DLD1 (cell line): ENCODE results near the gene DESI2.

Source experiments
- in situ Hi-C: cut with HindIII; loops from 2 replicates; pipeline ENCODE4 v1.10.0; 2017; ENCODE audit warnings: low sequenced_read_pairs

DESI2 gene

GRCh38 chr1:244704107-244704506 is 51.2 kb downstream of the DESI2 start:
- in situ Hi-C loops, result no loop called here

DNA sequence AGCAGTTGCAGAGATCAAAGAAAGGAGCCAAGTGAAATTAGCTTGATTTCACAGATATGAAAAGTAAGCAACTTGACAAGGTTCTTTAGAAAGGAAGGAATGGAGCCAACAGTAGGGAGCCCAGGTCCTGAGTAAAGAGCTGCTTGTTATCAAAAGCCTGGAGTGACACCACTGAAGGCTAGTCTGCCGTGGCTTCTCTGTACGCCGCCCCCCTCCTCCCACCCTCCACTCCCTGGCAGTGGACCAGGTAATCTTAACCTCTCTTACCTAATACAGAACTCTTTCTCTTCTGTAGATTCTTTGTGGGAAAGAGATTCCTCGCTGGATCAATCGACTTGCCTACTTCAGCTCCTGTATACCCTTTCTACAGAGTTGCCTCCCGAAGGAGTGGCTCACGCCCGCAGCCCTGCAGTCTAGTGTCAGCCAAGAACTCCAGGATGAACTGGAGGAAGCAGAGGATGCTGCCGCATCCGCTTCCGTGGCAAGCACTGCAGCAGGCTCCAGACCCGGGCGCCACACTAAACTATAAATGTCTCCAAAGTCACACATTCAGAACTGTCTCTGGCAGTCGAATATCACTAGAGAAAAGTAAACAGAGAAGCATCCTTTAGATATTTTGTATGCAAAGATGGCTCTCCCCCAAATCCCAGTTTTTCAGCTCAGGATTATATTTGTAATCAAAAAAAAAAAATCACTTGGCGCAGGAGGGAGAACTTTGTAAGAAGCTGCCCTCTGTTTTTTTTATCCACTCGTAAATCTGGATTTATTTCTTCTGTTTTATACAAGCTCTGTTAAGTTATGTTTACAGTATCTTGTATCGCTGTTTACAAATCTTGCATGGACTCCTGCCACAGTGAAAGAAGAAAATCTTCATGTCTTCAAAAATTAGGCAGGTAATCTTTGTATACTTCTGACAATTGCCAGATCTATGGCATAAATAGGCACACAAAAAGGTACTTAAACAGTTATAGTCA is 52.6 kb downstream of the DESI2 start:
- in situ Hi-C loops, result no loop called here

DNA sequence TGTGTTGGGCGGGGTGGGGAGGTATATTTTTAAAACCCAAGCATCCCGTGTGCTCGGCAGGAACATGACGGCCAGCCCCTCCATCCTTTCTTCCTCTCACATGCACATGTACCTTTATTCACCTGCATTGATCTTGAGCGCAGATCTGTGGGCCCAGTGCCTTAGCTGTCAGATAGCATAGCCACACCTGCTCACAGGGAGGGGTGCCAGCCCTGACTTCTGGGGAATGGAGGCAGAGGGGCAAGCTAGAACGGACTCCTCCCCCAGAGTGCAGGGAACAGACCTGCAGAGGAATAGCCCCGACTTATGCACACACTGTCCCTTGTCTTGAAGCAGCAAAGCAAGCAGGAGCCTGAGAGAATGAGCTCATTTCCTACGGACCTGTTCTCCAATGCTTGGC is 56.1 kb downstream of the DESI2 start:
- in situ Hi-C loops, result no loop called here

DNA sequence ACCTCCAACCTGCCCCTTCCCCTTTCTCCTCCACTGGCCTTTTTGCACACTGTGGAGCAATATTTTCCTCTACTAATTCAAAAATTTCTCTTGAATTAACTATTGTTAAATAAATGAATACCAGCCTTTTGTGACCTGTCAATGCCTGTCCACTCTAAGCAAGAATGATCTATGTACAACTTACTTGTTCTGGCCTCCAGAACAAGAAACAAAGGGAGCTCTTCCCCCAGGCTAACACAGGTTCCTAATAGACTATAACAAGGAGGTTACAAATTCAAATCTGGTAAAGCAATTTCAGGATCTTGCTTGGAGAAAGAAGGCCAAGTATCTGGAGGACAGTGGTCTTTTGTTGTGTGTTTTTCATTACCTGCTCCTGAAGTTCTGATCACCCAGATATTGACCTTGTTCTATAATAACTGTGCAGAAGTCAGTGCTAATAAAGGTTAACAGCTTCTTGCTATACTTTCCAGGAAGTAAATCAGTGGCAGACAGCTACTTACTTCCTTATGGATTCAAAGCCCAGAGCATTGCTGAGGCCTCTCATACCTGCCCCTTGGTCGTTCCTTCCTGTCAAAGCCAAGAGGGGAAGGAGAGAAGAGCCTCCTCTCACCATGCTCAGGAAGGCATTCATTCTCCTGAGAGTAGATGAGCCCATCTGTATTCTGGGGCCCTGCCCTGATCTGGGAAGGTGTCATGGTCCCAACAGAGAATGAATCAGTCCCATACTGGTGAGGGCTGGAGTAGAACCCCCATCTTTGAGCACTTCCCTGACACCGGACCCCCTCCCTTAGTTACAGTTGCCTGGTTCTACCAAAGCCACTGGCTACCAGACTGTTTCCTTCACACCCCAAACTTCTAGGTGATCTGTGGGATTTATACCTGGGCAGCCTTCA is 56.8 kb downstream of the DESI2 start:
- in situ Hi-C loops, result no loop called here

DNA sequence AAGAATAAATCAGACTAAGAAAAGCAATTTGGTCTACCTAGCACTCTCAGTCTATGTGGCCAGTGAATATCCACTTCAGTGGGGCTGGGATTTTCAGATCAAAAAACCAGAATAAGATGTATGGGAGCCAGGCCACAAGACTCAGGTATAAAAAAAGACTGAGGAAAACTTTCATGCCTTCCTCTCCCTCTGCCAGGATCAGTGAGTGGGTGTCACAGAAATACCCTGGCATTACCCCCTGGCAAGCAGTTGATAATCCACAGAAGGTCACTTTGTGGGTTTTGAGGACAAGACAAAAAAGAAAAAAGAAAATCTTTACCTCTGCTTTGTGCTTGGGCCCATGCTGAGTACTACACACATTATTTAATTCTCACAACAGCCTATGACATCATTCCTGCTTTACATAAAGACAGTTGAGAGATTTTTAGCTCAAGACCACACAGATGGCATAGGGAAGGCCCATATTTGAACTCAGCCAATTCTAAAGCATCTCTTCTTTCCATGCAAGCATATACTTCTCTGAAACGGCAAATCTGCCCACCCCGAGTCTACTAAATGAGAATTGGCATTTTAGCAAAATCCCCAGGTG is 57.6 kb downstream of the DESI2 start:
- in situ Hi-C loops, result no loop called here

- in situ Hi-C loops, result no loop called here
Measured at GRCh38 chr1:244712669-244713068, 59.7 kb downstream of the DESI2 start.

DNA sequence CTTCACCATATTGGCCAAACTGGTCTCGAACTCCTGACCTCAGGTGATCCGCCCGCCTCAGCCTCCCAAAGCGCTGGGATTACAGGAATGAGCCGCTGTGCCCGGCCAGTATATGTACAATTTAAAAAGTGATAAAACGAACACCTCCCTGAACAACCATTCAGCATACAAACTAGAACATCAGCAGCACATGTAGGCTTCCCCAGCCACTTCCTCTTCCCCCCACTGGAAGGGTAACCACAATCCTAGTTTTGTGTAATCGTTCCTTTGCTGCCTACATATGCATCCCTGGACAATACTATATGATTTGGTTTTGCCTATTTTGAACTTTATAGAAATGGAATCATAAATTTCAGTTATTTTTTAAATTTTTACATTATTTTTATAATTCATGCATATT is 60.4 kb downstream of the DESI2 start:
- in situ Hi-C loops, result no loop called here

DNA sequence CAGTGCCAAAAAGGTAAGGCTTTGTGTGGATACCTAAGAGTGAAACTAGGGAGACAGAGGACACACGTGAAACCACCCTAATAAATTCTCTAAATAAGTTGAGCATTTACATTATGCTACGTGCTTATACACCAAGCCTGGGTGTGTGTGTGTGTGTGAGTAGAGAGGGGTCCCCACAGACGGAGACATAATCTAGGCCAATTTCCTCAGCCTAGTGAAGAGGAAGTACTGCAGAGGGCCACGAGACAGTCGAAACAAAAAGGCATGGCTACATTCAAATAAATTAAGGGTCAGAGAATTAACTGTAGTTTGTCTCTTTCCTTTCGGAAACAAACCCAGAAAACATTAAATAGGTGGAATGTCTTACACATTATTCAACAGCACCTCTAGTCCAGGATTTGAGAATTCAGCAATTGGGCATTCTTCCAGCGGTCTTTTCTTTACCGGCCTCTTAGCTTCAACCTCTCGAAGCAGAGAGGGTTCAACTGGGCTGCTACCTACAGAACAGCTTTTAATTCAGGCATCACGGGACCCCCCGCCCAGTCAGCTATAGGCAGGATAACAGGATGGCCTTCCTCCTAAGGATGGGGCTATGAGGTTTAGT is 75.0 kb downstream of the DESI2 start:
- in situ Hi-C loops, result loop anchor here (25.0 kb wide), 1 partner anchor 116 kb away; no protein-coding TSS in a partner anchor

- in situ Hi-C loops, result loop anchor here (25.0 kb wide), 1 partner anchor 118 kb away; no protein-coding TSS in a partner anchor
Measured at GRCh38 chr1:244730153-244730933, 77.4 kb downstream of the DESI2 start.

DNA sequence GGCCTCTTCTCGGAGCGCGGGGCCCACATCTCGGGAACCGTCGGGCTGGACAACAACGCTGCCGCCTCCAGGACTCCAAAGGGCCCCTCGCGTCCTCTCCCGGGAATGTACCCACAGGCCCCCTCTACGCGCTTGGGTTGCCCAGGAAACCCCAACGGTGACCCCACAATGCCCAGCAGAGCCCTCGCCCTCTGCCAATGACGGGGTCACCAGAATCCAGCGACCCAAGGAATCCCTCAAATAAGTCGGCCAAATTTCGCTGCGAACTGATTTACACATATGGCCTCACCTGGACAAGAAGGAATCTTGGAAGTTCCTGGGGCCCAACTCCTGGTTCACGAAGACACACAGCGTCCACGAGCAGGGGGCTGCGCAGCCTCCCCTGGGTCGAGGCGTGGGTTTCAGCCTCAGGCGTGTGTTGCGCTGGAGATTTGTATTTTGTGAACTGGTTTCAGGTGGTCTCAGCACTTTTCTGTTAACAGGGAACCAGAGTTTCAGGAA is 78.1 kb downstream of the DESI2 start:
- in situ Hi-C loops, result loop anchor here (25.0 kb wide), 1 partner anchor 119 kb away; no protein-coding TSS in a partner anchor

DNA sequence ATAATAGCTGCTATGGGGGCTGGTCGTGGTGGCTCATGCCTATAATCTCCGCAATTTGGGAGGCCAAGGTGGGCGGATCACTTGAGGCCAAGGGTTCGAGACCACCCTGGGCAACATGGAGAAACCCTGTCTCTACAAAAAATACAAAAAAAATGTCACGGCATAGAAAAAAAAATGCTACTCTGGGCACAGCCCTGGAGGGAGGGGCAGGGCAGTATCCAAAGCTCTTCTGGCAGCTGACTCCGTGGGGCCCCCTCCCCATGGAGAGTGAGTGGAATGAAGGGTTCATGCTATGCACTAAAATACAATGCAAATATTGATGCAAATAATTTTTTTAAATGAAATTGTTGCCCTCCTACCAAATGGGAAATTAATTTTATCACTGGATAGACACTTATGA is 78.7 kb downstream of the DESI2 start:
- in situ Hi-C loops, result loop anchor here (25.0 kb wide), 1 partner anchor 119 kb away; no protein-coding TSS in a partner anchor

- in situ Hi-C loops, result loop anchor here (25.0 kb wide), 1 partner anchor 121 kb away; no protein-coding TSS in a partner anchor
Measured at GRCh38 chr1:244732851-244733450, 80.0 kb downstream of the DESI2 start.

DNA sequence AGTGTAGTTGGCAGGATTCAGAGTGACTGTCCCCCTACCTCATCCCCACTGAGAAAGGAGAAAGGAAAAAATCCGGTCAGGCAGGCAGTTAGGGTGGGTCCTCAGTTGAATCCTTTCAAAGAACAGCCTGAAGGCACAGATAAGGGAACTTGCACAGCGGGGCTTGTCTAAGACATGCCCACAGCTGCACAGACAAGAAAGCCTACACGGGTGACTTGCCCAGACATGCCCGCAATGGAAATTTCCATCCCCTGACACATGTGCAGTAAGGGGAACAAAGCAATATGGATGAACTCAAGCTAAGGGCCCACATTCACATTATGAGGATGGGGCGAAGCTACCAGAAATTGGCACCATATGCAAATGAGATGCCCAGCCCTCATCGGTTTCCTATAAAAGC is 82.5 kb downstream of the DESI2 start:
- in situ Hi-C loops, result loop anchor here (25.0 kb wide), 1 partner anchor 123 kb away; no protein-coding TSS in a partner anchor

DNA sequence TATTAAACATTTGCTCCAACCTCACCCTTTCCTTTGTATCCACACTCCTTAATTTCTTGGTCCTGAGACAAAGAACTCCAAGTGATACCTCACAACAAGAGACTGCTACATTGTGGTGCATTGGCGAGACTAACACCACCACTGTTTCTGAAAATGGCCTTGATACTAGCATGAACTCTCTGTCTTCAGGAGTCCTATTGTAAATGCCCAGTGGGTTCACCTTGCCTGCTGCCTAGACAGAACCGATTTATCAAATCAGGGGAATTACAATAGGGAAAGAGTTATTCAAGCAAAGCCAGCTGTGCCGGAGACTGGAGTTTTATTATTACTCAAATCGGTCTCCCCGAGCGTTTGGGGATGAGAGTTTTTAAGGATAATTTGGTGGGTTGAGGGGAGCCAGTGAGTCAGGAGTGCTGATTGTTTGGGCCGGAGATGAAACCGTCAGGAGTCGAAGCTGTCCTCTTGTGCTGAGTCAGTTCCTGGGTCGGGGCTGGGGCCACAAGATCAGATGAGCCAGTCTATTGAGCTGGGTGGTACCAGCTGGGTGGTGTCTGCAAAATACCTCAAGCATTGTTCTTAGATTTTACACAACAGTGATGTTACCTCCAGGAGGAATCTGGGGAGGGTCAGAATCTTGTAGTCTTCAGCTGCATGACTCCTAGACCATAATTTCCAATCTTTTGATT is 83.1 kb downstream of the DESI2 start:
- in situ Hi-C loops, result loop anchor here (25.0 kb wide), 1 partner anchor 124 kb away; no protein-coding TSS in a partner anchor

- in situ Hi-C loops, result loop anchor here (25.0 kb wide), 1 partner anchor 127 kb away; no protein-coding TSS in a partner anchor
Measured at GRCh38 chr1:244739140-244739539, 86.2 kb downstream of the DESI2 start.

- in situ Hi-C loops, result loop anchor here (25.0 kb wide), 1 partner anchor 128 kb away; no protein-coding TSS in a partner anchor
Measured at GRCh38 chr1:244740027-244740617, 87.2 kb downstream of the DESI2 start.

GRCh38 chr1:244741692-244742091 is 88.8 kb downstream of the DESI2 start:
- in situ Hi-C loops, result loop anchor here (25.0 kb wide), 1 partner anchor 129 kb away; no protein-coding TSS in a partner anchor
